Heart left ventricle (tissue), 16 donors: ENCODE data around the gene TMEM131L. TPM values are rescaled to one million over a fixed set of nuclear protein-coding genes. Genes with fewer than 3 reads are reported as not detected.

Experiments used
- ATAC-seq, 4 donors: fragments of 200-7000 bp; cut with Tn5 transposase; one replicate each; pipeline ENCODE4 v1.9.1; 2020 to 2022; ENCODE audit warnings: moderate library complexity in 4 of 4, mild to moderate bottlenecking in 3 of 4, moderate number of reproducible peaks in 1 of 4
- DNase-seq, 5 donors: peaks; one replicate each; pipeline ENCODE4 v3.0.0-alpha.2; 2020
- H3K27ac ChIP-seq, 12 donors: fragments of 200-600 bp; sonication (generic) in 4 of 12; one replicate each; pipeline versions ENCODE4 v1.5.0 to v1.8.0; 2016 to 2022; ENCODE audit warnings: mild to moderate bottlenecking in 2 of 12
- H3K27me3 ChIP-seq, 9 donors: fragments of 200-600 bp; sonication (generic) in 2 of 9; one replicate each; pipeline versions ENCODE4 v1.5.1 to v1.8.0; 2016 to 2022; ENCODE audit warnings: mild to moderate bottlenecking in 3 of 9
- H3K36me3 ChIP-seq, 9 donors: fragments of 200-600 bp; sonication (generic) in 2 of 9; one replicate each; pipeline versions ENCODE4 v1.5.0 to v1.8.0; 2018 to 2022; ENCODE audit warnings: mild to moderate bottlenecking in 2 of 9
- H3K4me1 ChIP-seq, 12 donors: fragments of 200-600 bp; sonication (generic) in 4 of 12; one replicate each; pipeline versions ENCODE4 v1.5.0 to v1.8.0; 2016 to 2022; ENCODE audit warnings: mild to moderate bottlenecking in 3 of 12
- H3K4me3 ChIP-seq, 12 donors: fragments of 200-600 bp; sonication (generic) in 4 of 12; one replicate each; pipeline versions ENCODE4 v1.5.0 to v1.8.0; 2017 to 2022; ENCODE audit warnings: mild to moderate bottlenecking in 9 of 12, moderate library complexity in 4 of 12
- H3K9me3 ChIP-seq, 12 donors: fragments of 200-600 bp; sonication (generic) in 4 of 12; one replicate each; pipeline versions ENCODE4 v1.5.0 to v1.8.0; 2016 to 2022; ENCODE audit warnings: mild to moderate bottlenecking in 1 of 12
- POLR2A ChIP-seq, 2 donors: fragments of 450-650 bp; IDR thresholded peaks; one replicate each; pipeline ENCODE4 v1.6.1; 2017; ENCODE audit warnings: antibody characterized with exemption in 2 of 2, mild to moderate bottlenecking in 2 of 2, moderate library complexity in 2 of 2
- WGBS, 4 donors: extraction: QIAGEN DNeasy Blood & Tissue Kit in 2 of 4; methylation state at CpG; one replicate each; pipeline versions ENCODE4 v1.1.5 to v1.1.7; 2013 to 2018; 5-methylcytosine and 5-hydroxymethylcytosine counted together
- intact Hi-C, 10 donors: fragments of 100-400 bp; cut with DNase I; formaldehyde crosslinking; loops; one replicate each; pipeline versions ENCODE4 v1.11.1 to v1.14.2; 2022
- polyA plus RNA-seq, 2 donors: library from polyadenylated mRNA; stranded (reverse); fragments of 200-250 nt; gene quantifications; one replicate each; pipeline ENCODE4 v1.2.3, GENCODE V29; 2013
- total RNA-seq, 9 donors: library from RNA; depleted of rRNA in 2 of 9; stranded (reverse); fragments of >200 nt in 2 of 9; fragmentation: NEBNext Ultra II Directional in 3 of 9; extraction: Animal tissue kit (Norgen Biotek cat#: 25700) in 3 of 9; gene quantifications; one replicate each; pipeline versions ENCODE4 v1.1.0 to v1.2.4, GENCODE V29; 2016 to 2023
- TF ChIP-seq, protein P1 (sequence below), 12 donors: fragments of 200-600 bp; sonication (generic) in 4 of 12; IDR thresholded peaks; one replicate each; pipeline versions ENCODE4 v1.5.0 to v1.8.0; 2018 to 2022; ENCODE audit warnings: antibody characterized with exemption in 12 of 12, mild to moderate bottlenecking in 5 of 12
- donor health status: ischemic (EF 13 %, LVEDD 7.1; RV severe dilation, severe dysfunction).
- donor health status: healthy with polysubstance abuse.
- donor health status: DM: no; HTN: yes; CAD: no.
- donor health status: DM: no; HTN: no; CAD: no.
- donor health status: ischemic (EF 25% LVEDD 6.9; RV normal size, moderate dysfunction).
- donor health status: ischemic (EF 25% LVEDD 5.7; RV mildly dilated, moderate dysfunction).
- donor health status: healthy.
- donor health status: DM: yes; HTN: yes; CAD: no.
- donor health status: ischemic (EF 35%, LVEDD 5.7; RV mildly dilated, moderate dysfunction).
- donor health status: nonischemic (EF 11% LVEDD 7.7; RV severe dilation, severe dysfunction).
- donor health status: DM: yes; HTN: yes; CAD: no.
- donor health status: PGD.
- donor health status: ischemic (EF 29% LVEDD 5.4; RV normal size, mild dysfunction).
- donor health status: nonischemic (EF 23%, LVEDD 6.1; RV moderate dilation, normal function).

The TMEM131L gene
- total and polyA plus RNA-seq, 11 donors = 3.8 to 22.2 (median 19.6) TPM

DNA sequence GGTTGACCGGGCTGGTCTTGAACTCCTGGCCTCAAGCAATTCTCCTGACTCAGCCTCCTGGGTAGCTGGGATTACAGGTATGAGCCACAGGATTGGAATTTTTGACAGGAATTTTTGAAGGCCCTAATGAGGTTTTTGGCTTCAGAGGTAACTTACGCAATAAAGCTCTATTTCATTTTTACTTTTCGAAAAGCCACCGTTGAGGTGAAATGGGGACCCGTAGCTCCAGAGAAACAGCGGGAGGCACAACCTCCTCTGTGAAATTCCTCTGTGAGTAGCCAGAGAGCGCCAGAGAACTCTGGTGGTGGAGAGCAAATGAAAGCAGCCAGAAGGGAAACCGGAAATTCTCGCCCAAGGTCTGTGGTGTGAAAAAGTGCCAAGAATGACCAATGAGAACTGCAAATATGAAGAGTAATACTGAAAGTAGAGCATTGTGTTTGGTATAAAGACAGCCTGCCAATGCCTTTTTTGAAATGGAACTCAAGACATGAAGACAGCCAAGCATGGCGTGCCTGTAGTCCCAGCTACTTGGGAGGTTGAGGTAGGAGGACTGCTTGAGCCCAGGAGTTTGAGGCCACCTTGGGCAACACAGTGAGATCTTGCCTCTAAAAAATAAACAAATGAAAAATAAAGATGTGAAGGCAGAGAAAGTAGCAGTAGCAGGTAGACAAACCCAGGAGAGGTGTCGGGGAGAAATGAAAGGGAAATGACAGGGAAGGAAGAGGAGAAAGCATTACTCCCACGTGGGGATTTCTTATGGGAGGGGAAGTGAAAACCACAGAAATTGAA, 33.0 kb upstream of the TMEM131L start:
- peak overlapping the region in 1 of 12 donors; percentile 63 for H3K27ac ChIP-seq
- H3K36me3 ChIP-seq = no peaks in the 10 kb centered on the region
- intact Hi-C loops = loop anchor here in 9 of 10 donors (1.0 to 10.0 kb wide), 7 partner anchors 86 to 144 kb away; partner anchors contain the start of gene MND1 (in 6 of the 9)
- H3K27me3 ChIP-seq = no peaks in the 10 kb centered on the region
- DNase-seq (peak in 4 of 5 donors; percentile 63 to 66 (median 66)), ATAC-seq (peak; percentile 57 to 92 (median 88))
- H3K9me3 ChIP-seq = no peaks in the 10 kb centered on the region
- peak overlapping the region in 4 of 12 donors; percentile 14 to 41 (median 30) for H3K4me3 ChIP-seq
- TF ChIP-seq POLR2A (IDR thresholded peaks at IDR 0.05) = no peak
- TF ChIP-seq, protein P1, sequence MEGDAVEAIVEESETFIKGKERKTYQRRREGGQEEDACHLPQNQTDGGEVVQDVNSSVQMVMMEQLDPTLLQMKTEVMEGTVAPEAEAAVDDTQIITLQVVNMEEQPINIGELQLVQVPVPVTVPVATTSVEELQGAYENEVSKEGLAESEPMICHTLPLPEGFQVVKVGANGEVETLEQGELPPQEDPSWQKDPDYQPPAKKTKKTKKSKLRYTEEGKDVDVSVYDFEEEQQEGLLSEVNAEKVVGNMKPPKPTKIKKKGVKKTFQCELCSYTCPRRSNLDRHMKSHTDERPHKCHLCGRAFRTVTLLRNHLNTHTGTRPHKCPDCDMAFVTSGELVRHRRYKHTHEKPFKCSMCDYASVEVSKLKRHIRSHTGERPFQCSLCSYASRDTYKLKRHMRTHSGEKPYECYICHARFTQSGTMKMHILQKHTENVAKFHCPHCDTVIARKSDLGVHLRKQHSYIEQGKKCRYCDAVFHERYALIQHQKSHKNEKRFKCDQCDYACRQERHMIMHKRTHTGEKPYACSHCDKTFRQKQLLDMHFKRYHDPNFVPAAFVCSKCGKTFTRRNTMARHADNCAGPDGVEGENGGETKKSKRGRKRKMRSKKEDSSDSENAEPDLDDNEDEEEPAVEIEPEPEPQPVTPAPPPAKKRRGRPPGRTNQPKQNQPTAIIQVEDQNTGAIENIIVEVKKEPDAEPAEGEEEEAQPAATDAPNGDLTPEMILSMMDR (IDR thresholded peaks at IDR 0.05) = peak; percentile 59 to 85 (median 69)
- WGBS, 4 donors = 59 to 63% (median 61%) methylated on average over 12 of the region's 12 CpGs
- H3K4me1 ChIP-seq = peaks cover 0 to 28% (median 0%) of the 10 kb centered on the region in 12 donors

DNA sequence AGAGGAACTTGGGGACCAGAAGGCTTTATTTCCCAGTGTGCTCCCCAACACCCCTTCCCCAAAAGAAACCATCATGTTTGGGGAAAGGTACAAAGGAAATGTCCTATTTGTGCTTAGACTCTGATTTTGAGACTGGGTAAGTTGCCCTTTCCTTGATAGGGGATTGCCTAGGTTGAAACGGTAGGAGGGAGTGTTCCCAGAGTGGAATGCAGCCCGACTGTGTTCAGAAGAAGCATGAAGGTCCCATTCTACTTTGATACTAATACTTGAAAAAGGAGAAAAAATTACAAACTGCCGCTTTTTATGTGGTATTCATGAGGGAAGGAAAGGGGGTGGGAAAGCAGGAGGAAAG, 32.4 kb upstream of the TMEM131L start:
- H3K9me3 ChIP-seq = no peaks in the 10 kb centered on the region
- no peak for ATAC-seq
- H3K4me3 ChIP-seq = peak overlapping the region in 1 of 12 donors; percentile 41
- no peak for TF ChIP-seq POLR2A (IDR thresholded peaks at IDR 0.05)
- TF ChIP-seq, protein P1 (IDR thresholded peaks at IDR 0.05) = no peak
- H3K27me3 ChIP-seq = no peaks in the 10 kb centered on the region
- H3K4me1 ChIP-seq = peaks cover 0 to 31% (median 0%) of the 10 kb centered on the region in 12 donors
- WGBS, 4 donors = 63 to 71% (median 68%) methylated on average over 3 of the region's 3 CpGs
- H3K36me3 ChIP-seq = no peaks in the 10 kb centered on the region
- DNase-seq = no peak
- H3K27ac ChIP-seq = peak overlapping the region in 1 of 12 donors; percentile 63
- intact Hi-C loops = loop anchor here (1.0 to 10.0 kb wide), 8 partner anchors 86 to 144 kb away; partner anchors contain the start of gene MND1 (in 6 of the 10)

DNA sequence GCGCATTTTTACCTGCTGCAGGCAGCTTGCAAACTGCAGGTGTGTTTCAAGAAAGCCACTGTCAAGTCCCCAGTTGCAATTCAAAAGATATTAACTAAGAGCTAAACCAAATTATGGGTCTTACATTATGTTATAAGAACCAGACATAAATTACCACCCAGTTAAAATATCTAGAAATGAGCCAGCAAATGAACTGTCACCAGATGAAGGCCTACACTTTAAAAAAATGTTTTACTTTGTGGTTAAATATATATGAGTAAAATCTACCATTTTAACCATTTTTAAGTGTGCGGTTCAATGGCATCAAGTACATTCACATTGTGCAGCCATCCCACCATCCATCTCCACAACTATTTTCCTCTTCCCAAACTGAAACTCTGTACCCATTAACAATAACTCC, 32.0 kb upstream of the TMEM131L start:
- DNase-seq (no peak), ATAC-seq (no peak)
- H3K36me3 ChIP-seq = no peaks in the 10 kb centered on the region
- H3K9me3 ChIP-seq = no peaks in the 10 kb centered on the region
- no peak overlapping the region for H3K27ac ChIP-seq
- TF ChIP-seq POLR2A (IDR thresholded peaks at IDR 0.05) = no peak
- TF ChIP-seq, protein P1 (IDR thresholded peaks at IDR 0.05) = no peak
- 49 to 98% (median 81%) methylated on average over 2 of the region's 2 CpGs for WGBS, 4 donors
- H3K27me3 ChIP-seq = no peaks in the 10 kb centered on the region
- H3K4me3 ChIP-seq = peak overlapping the region in 1 of 12 donors; percentile 41
- H3K4me1 ChIP-seq = peaks cover 0 to 31% (median 0%) of the 10 kb centered on the region in 12 donors
- intact Hi-C loops = loop anchor here in 9 of 10 donors (1.0 to 10.0 kb wide), 5 partner anchors 87 to 143 kb away; partner anchors contain the start of gene MND1 (in 6 of the 9)
